22Rv1 (cell line): ENCODE measurements around the gene ROBO4.

ENCODE experiments used
- H3K27ac ChIP-seq: fragments of 450-650 bp; 2 replicates; pipeline ENCODE4 v1.5.1; 2017
- CTCF ChIP-seq: fragments of 450-650 bp; IDR thresholded peaks from 2 replicates; pipeline ENCODE4 v1.5.1; 2017; ENCODE audit warnings: mild to moderate bottlenecking
- ZFX ChIP-seq: fragments of 450-650 bp; IDR thresholded peaks from 2 replicates; pipeline ENCODE4 v1.6.1; 2017; ENCODE audit warnings: antibody characterized with exemption, borderline replicate concordance

ROBO4 gene

GRCh38 chr11:124897674-124898262, at the start of gene ROBO4:
ROBO4 (minus strand) TSS chr11:124897865; CDS start chr11:124897795, 70 bp downstream.
- no peak within 1 kb of the TSS for H3K27ac ChIP-seq
- TF ChIP-seq CTCF: no peak
- no peak for TF ChIP-seq ZFX

GRCh38 chr11:124946735-124947141, 49.1 kb upstream of the ROBO4 start:
- no peak for TF ChIP-seq ZFX
- TF ChIP-seq CTCF: no peak
- no peak overlapping the region for H3K27ac ChIP-seq

GRCh38 chr11:124945826-124946225, 48.2 kb upstream of the ROBO4 start:
- TF ChIP-seq CTCF (no peak), ZFX (no peak)
- H3K27ac ChIP-seq: no peak overlapping the region

GRCh38 chr11:124944565-124944964, 46.9 kb upstream of the ROBO4 start:
- TF ChIP-seq CTCF (no peak), ZFX (no peak)
- no peak overlapping the region for H3K27ac ChIP-seq

- H3K27ac ChIP-seq: no peak overlapping the region
- no peak for TF ChIP-seq CTCF
- TF ChIP-seq ZFX: no peak
These were observed 46.1 kb upstream of the ROBO4 start for GRCh38 chr11:124943741-124944140.

GRCh38 chr11:124943254-124943616, 45.6 kb upstream of the ROBO4 start:
- TF ChIP-seq ZFX (no peak), CTCF (no peak)
- H3K27ac ChIP-seq: no peak overlapping the region

GRCh38 chr11:124942466-124943253, 45.0 kb upstream of the ROBO4 start:
- H3K27ac ChIP-seq: no peak overlapping the region
- no peak for TF ChIP-seq CTCF
- TF ChIP-seq ZFX: no peak
